HG02610 (cell line): ENCODE results near the gene ECPAS.
"Not testable (repeated sequence)": the region's sequence is repeated elsewhere in the genome, so short reads cannot be mapped to it uniquely, and the experiment has no call there.

Experiments
- ATAC-seq: cut with Tn5 transposase; IDR thresholded peaks from one replicate; pipeline ENCODE4 v1.9.1; 2021; ENCODE audit warnings: mild to moderate bottlenecking, moderate library complexity; ENCODE audit not compliant: unreplicated experiment

ECPAS gene

GRCh38 chr9:111481885-111482636 lies 2.1 kb downstream of the ECPAS start:
- no peak for ATAC-seq

GRCh38 chr9:111477677-111478076 lies 6.5 kb downstream of the ECPAS start:
- no peak for ATAC-seq

GRCh38 chr9:111475195-111475594 lies 9.0 kb downstream of the ECPAS start:
- ATAC-seq = no peak

GRCh38 chr9:111474385-111474784 lies 9.8 kb downstream of the ECPAS start:
- ATAC-seq = no peak

- no peak for ATAC-seq
Measured at GRCh38 chr9:111467778-111468367, 16.3 kb downstream of the ECPAS start.

DNA sequence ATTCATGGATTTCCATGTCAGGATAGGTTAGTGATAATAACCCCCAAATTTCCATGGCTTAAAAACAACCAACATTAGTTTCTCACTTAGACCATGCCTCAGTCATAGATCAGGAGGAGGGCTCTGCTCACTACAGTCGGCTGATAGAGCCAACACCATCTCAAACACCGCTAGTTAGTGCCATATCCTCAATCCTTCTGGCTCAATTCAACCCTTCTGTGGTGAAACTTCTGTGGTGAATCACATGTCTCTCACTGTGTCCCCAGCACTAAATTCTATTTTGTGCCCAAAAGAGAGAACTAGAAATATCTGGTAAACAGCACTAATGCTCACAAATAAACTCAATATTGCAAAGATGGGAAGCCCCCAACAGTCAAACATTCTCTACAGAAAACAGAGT lies 21.1 kb downstream of the ECPAS start:
- ATAC-seq = no peak

GRCh38 chr9:111458139-111459009 lies 25.8 kb downstream of the ECPAS start:
- peak; percentile 74 for ATAC-seq

DNA sequence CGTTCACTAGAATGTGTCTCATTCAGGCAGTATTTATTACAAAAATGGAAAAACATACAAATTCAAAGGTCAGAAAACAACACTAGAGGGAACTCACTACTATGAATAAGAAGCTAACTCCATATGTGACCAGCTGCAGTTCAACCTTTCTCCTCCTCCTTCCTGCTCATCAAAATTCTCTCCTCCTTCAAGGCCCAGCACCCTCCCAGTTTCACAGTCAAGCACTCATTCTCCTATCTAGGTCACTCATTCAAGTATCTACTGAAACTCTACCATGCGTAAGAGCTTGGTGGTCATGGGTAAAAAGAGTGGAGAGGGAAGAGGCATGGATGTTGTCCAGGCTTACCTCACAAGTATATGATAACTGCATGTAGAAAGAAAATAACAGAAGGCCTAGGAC lies 27.7 kb downstream of the ECPAS start:
- peak; percentile 72 for ATAC-seq

DNA sequence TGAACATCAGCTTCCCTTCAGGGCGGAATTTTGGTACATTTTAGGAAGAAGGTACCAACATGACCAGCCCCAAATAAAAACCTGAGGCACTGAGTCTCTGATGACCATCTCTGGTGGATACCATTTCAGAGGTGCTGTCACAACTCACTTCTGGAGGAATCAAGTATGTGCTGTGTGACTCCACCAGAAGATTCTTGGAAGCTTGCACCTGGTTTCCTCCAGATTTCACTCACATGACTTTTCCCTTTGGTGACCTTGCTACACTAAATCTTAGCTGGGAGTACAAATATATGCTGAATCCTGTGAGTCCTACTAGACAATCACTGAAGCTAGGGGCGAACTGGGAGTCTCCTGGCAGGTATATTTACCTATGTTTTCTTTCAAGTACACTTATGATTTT lies 28.5 kb downstream of the ECPAS start:
- ATAC-seq = no peak

DNA sequence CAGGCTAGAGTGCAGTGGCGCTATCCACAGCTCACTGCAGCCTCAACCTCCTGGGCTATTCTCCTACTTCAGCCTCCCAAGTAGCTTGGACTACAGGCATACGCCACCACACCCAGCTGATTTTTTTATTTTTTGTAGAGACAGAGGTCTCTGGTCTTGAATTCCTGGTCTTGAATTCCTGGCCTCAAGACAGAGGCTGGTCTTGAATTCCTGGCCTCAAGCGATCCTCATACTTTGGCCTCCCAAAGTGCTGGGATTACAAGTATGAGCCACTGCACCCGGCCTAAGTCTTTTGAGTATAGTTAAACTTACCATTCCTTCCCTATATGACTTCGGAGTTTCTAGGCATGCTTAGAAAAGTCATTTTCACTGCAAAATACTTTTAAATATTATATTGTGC lies 29.4 kb downstream of the ECPAS start:
- no peak for ATAC-seq

DNA sequence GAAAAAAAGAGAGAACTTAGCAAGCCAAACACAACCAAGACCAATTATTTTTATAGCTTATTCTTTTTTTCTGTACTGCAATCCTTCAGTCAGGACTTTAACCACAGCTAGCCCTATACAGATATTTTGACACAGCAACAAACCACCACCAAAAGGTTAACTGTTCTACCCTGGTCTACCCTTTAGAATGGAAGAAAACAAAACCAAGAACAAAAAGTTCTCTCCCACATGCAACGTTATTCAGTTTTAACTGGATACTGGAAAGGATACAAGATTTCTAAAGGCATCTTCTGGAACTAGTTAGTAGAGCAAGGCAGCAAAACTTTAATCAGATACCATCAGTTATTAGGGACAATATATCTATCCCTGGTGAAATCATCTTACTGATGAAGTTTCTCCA lies 32.6 kb downstream of the ECPAS start:
- ATAC-seq = no peak

DNA sequence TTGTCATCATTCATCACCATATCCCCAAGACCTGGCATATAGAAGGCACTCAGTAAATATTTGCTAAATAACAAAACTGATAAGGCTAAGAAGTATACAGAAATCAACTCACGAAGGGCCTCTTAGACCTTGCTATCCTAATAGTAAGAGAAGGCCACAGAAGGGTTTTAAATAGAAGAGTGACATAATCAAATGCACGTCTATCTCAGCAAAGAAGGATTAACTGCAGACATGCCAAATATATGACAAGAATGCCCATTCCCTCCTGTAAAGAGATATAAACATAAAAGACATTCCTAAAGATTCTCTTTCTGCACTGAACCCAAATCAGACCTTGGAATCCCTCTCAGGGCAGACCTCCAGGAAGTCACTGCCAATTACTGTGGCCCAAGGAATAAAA lies 34.1 kb downstream of the ECPAS start:
- ATAC-seq = no peak

DNA sequence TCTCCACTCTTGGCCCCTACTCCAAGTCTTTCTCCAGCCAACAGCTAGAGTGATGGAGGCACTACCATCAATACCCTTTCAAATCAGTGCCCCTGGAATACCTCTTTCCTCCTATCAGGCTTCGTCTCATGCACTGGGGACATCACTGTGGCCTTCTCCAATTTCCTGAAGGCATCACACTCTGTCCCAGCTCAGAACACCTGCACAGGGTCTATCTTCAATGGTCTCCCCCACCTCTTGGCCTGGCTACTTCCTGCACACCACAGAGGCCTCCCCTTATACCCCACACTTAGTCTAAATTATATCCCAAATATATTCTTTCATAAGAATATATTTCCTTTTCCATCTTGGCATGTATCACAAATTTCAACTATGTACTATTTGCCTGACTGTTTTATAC lies 34.5 kb downstream of the ECPAS start:
- ATAC-seq = no peak

- ATAC-seq = not testable (repeated sequence)
Measured at GRCh38 chr9:111445799-111446198, 38.4 kb downstream of the ECPAS start.

- ATAC-seq = no peak
Measured at GRCh38 chr9:111443454-111443853, 40.7 kb downstream of the ECPAS start.

DNA sequence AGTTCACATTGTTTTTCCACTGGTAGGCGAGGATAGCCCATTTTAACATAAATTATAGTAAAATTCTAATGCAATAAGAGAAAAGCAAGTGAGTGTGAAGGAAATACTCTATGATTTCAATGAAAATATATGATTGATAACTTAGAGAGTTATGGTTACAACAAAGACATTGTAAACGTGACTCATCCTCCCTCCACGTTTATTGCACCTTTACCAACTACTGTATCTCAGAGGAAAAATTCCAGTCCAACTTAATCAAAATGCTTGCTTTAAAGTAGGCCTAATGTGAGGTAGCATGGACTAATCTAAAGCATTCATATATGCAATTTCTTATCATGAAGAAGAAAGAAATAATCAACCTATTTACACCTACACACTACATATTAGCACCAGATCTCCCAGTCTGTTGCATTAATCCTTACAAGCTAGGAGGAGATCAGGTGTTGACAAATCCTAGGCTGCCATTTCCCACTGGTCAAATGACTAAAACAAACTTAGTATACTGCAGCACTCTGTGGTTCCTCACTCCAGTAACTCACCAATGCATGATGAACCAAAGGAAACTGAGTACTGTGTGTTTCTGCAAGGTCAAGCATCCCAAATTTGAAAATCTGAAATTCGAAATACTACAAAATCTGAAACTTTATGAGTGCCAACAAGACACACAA lies 41.7 kb downstream of the ECPAS start:
- no peak for ATAC-seq

DNA sequence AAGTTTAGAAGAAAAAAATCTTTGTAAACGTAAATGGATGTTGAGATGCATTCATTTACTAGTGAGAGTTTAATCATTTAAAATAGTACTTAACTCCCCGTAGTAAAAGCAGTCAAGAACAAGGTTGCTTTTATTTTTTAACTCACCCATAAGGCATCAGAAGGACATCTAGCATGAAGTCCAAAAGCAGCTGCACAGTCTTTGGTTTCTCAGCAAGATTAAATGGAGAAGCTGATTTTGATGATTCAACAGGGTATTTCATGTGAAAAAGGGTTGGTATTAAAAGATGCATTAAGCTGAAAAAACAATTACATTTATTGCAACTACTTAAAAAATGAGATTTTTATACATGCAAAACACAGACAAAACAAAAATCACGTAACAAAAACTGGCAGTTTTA lies 44.0 kb downstream of the ECPAS start:
- no peak for ATAC-seq

GRCh38 chr9:111438541-111439235 lies 45.5 kb downstream of the ECPAS start:
- no peak for ATAC-seq

DNA sequence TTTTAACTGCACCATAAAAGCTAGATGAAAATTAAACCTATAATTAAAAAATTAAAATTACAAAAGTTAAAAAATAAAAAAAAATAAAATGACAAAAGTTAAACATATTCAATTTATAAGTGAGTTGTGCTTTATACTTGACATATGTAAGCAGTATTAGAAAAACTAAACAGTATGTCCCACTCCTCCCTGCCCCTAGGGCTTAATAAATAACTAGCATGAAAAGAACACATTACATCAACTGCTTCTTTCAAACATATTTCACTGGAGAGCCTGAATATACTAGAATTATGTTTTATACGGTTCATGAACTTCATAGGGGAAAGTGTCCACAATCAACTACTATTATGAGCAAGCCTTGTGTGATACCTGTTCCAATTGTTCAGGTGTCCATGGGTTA lies 47.6 kb downstream of the ECPAS start:
- no peak for ATAC-seq

GRCh38 chr9:111433082-111433481 lies 51.1 kb downstream of the ECPAS start:
- ATAC-seq = no peak

- no peak for ATAC-seq
Measured at GRCh38 chr9:111431684-111432083, 52.5 kb downstream of the ECPAS start.
